Esophagus muscularis mucosa (tissue), 4 donors: ENCODE results near the gene SPEF1.

Experiments
- CTCF ChIP-seq, 3 experiments: fragments of 200-600 bp in 2 of 3; fragments of 450-650 bp in 1 of 3; sonication (generic) in 2 of 3; IDR thresholded peaks; one replicate each; pipeline ENCODE4 v1.5.1; 2017 to 2019; ENCODE audit warnings: antibody characterized with exemption in 3 of 3, mild to moderate bottlenecking in 2 of 3, moderate library complexity in 1 of 3
- EP300 ChIP-seq: sonication (generic); formaldehyde crosslinking; IDR thresholded peaks from one replicate; pipeline ENCODE4 v1.6.1; 2017; ENCODE audit warnings: antibody characterized with exemption
- POLR2A ChIP-seq: fragments of 450-650 bp; IDR thresholded peaks from one replicate; pipeline ENCODE4 v1.6.1; 2017; ENCODE audit warnings: antibody characterized with exemption, moderate library complexity, mild to moderate bottlenecking, low read depth
- POLR2AphosphoS5 ChIP-seq, 2 donors: sonication (generic); formaldehyde crosslinking; IDR thresholded peaks; one replicate each; pipeline ENCODE4 v1.6.1; 2017; ENCODE audit warnings: antibody characterized with exemption in 2 of 2

GRCh38 chr20:3783511-3784195 lies 2.4 kb upstream of the SPEF1 start:
- TF ChIP-seq CTCF (IDR thresholded peaks at IDR 0.05), result no peak
- no peak for TF ChIP-seq POLR2A
- no peak for TF ChIP-seq POLR2AphosphoS5 (IDR thresholded peaks at IDR 0.05)
- no peak for TF ChIP-seq EP300
